Tibial nerve (tissue), 4 donors: ENCODE measurements around the gene GTSE1.

Source experiments
- CTCF ChIP-seq, 5 experiments: fragments of 200-600 bp in 3 of 5; fragments of 450-650 bp in 2 of 5; sonication (generic) in 3 of 5; IDR thresholded peaks; one replicate each; pipeline ENCODE4 v1.5.1; 2016 to 2019; ENCODE audit warnings: antibody characterized with exemption in 5 of 5, mild to moderate bottlenecking in 3 of 5, moderate library complexity in 2 of 5
- EP300 ChIP-seq, 2 donors: sonication (generic); formaldehyde crosslinking; IDR thresholded peaks; one replicate each; pipeline ENCODE4 v1.6.1; 2017; ENCODE audit warnings: antibody characterized with exemption in 2 of 2, mild to moderate bottlenecking in 1 of 2
- POLR2A ChIP-seq, 2 donors: fragments of 450-650 bp; IDR thresholded peaks; one replicate each; pipeline ENCODE4 v1.6.1; 2017; ENCODE audit warnings: antibody characterized with exemption in 2 of 2, mild to moderate bottlenecking in 2 of 2, moderate library complexity in 2 of 2

- TF ChIP-seq EP300 (IDR thresholded peaks at IDR 0.05) = no peak
- TF ChIP-seq CTCF (IDR thresholded peaks at IDR 0.05) = no peak
- no peak for TF ChIP-seq POLR2A (IDR thresholded peaks at IDR 0.05)
Measured at GRCh38 chr22:46331496-46331895, 34.8 kb downstream of the GTSE1 start.
